Jurkat, Clone E6-1 (cell line): ENCODE data around the gene PACS2.

Experiments used
- DNase-seq: peaks from one replicate; pipeline ENCODE4 v3.0.0-alpha.2; 2011; ENCODE audit warnings: low read depth, low spot score
- H3K4me3 ChIP-seq: 2 replicates; pipeline ENCODE4 v1.5.1; 2011; ENCODE audit warnings: mild to moderate bottlenecking, low read length, control low read depth, moderate library complexity

PACS2 gene

DNA sequence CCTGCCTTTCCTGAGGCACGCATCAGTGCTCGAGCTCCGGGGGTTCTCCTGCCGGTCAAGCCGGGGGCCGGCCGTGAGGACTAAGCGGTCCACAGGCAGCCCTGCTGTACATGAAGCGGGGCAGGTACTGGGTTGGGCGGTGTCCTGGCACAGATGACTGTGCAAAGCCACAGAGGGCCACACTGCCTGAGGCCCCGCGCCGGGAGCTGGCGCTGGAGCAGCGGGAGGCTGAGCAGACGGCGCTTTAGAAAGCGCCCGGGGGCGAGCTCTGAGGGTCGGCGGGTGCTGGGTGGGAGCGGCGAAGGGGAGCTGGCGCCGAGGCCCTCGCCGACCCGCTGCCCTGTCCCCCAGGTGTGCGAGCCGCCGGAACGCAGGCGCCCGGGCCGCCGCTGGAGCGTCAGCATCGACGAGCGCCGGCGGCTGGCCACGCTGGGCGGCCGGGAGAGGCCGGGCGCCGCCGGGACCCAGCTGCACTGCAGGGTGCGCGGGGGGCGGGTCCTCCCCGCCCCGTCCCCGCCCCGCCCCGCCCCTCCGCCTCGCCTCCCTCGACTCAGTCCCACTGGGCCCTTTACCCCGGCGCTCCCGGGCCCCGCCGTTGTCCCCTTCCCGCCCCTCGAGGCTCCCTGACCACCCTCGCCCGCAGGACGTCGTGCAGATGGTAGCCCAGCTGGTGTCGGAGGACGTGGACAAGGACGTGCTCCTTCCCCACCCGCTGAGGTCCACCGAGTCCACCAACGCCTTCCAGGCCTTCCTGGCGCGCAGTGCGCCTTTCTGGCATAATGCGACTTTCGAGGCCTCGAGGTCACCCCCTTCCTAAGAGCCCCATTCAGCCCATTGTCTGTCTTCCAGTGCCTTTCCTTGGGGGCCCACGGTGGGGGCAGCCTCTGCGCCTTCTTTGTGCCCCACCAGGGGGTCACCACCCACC lies 96.7 kb downstream of the PACS2 start:
- H3K4me3 ChIP-seq, result no peak overlapping the region
- no peak for DNase-seq

DNA sequence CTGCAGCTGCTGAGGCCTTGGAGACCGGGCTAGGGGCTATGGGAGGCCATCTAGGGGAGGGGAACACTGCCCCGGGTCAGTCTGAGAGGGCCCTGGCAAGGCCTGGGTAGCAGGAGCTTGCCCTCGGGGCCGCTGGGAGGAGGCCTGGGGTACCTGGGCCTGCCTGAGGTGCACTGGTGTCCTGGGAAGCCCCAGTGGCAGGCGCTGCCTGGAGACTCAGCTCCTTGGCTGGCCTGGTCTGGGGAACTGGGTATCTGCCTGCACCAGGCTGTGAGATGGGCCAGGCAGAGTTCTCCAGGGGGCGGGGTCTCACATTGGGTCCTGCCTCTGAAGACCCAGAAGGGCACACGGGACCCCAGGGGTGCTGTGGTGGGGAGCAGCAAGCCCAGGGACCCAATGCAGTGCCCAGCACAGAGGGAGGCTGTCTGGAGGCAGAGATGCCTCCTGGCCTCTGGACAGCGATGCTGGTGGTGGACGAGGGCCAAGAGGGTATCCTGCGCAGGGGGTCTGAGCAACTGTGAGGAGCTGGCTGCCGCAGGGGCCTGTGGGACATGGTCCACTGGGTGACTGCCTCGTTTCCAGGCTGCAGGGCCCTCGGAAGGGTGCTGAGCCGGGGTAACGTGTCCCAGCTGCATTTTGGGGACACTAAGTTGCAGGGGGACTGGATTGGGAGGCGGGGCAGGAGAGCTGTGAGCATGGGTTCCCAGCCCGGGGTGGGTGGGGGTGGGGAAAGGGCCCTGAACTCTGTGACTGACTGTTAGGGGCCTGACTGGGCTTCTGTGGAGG lies 97.6 kb downstream of the PACS2 start:
- no peak for DNase-seq
- H3K4me3 ChIP-seq, result no peak overlapping the region

DNA sequence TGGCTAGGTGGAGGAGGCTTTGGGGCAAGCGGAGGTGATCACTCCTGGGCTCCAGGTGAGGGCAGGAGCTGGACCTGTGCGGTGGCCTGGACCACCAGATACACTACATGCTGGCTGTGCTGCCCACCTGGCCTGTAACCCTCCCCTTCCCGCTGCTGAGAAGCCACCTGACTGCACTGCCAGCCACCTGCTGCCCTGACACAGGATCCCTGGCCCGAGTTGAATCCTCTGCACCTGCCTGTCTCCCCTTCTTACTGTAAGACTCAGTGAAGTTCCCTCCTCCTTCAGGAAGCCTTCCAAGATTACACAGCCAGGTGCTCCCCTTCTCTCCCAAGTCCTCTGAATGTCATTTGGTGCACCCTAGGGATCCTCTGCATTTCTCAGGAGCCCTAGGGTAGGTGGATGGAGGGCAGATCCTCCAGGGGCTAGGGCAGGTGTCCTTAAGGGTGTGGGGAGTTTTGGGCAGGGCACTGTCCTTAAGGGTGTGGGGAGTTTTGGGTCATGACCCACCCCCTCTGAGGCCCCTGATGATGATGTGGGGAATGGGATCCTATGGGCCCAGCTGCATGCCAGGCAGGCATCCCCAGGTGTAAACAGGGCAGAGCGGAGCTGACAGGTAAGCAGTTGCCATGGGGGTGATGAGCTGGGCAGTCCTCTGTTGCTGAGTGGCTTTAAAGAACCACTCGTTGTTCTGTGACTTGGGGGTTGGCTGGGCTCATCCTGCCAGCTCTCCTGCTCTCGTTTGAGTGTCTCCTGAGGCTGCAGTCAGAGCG lies 98.4 kb downstream of the PACS2 start:
- DNase-seq, result no peak
- no peak overlapping the region for H3K4me3 ChIP-seq

DNA sequence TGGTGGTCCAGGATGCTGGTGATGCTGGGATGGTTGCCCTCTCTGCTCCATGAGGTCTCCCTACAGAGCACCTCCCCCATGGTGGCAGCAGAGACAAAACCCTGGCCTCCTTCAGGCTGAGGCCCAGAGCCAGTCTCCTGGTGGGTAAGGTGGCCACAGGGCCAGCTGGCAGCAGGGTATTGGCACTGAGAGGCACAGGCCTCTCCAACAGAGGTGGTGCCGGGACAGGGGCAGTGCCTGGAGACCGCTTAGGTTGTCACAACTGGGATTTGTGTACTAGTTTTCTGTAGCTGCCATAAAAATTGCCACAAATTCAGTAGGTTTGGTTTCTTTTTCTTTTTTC lies 99.0 kb downstream of the PACS2 start:
- DNase-seq, result no peak
- no peak overlapping the region for H3K4me3 ChIP-seq

DNA sequence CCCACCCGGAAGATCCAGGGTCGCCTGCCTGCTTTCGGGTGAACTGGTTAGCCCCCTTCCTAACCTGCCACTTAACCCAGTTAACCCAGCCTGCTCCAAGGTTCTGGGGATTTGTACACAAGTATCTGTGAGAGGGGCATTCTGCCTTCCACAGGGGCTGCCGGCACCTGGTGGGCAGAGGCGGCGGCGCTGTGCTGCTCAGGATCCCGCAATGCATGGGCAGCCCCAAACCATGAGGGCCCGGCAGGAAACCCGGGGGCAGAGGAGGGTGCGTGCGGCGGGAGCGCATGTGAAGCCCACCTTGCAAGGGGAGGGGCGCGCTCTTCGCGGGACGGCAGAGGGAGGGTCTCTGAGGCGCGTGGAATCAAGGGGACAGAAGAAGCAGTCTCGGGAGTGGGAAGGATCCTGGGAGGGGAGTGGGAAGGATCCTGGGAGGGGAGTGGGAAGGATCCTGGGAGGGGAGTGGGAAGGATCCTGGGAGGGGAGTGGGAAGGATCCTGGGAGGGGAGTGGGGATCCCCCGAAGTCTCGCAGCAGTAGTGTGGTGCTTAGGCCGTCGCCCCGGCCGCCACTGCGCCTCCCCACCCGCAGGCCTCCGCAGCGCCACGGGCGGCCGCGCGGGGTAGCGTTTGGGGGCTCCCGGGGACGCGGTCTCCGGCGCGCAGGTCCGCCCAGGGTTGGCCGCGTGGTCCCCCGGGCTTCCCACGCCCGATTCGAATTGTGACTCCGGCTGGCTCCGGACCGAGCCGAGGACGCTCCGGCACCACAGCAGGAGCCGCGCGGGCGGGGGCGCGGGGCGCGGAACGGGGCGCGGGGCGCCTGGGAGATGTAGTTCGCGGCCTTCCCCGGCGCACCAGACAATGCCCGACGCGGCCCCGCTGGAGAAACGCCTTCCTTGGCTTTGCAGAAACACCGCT lies 100.2 kb downstream of the PACS2 start:
- H3K4me3 ChIP-seq, result peak overlapping the region; percentile 38
- DNase-seq, result no peak

DNA sequence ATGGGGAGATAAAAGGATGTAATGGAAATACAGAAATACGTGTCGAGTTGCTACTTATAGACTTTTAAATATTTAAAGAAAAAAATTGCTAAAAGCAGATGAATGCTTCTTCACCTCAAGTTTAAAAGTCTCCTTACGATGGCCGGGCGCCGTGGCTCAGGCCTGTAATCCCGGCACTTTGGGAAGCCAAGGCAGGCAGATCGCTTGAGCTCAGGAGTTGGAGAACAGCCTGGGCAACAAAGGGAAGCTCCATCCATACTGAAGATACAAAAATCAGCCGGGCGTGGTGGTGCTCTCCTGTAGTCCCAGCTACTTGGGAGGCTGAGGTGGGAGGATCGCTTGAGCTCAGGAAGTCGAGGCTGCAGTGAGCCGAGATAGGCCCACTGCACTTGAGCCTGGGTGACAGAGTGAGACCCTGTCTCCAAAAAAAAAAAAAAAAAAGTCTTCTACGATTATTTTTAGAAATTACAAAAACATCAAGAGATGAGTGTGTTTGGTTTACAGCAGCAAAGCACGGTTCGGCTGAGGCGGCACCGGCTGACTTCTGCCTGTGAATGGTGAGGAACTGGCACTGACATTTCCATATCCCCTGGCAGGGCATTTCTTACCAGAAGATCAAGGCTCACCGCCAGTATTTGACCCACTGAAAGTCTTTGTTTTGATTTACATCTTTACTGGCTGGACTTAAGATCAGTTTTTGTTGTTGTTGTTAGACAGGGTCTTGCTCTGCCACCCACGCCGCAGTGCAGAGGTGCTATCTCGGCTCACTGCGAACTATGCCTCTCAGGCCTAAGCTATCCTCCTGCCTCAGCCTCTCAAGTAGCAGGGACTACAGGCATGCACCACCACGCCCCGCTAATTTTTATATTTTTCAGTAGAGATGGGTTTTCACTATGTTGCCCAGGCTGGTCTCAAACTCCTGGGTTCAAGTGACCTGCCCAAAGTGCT lies 101.2 kb downstream of the PACS2 start:
- peak overlapping the region; percentile 38 for H3K4me3 ChIP-seq
- DNase-seq, result no peak

DNA sequence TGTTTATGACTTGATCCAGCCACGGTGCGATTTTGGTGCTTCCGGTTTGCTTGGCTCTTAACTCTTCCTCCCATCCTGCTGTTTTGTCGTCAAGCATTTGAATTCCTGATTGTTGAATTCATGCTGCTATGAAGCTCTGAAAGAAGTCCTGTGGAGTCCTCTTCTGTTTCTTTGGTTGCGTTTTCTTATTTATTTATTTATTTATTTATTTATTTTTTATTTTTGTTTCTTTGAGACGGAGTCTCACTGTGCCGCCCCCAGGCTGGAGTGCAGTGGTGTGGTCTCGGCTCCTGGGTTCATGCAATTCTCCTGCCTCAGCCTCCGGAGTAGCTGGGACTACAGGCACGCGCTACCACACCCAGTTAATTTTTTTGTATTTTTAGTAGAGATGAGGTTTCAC lies 102.1 kb downstream of the PACS2 start:
- DNase-seq, result no peak

DNA sequence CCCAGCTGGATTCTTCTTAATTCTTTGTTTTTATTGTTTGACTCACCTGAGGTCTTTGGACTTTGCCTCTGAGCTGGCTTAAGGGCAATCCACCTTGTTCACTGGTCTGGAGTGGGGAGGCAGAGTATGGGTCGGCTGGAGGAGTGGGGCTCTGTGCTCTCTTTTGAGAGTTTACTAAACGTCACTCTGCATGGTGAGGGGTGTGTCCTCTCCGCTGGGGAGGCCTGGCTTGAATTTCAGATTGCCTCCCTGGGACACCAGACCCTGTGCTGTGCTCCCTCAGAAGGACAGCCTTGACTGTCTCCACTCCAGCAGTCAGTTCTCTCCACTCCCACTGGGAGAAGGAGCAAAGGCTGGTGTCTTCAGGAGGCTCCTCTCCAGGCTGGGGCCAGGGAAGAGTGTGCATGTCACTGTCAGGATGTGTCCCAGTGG lies 103.2 kb downstream of the PACS2 start:
- no peak overlapping the region for H3K4me3 ChIP-seq
- DNase-seq, result no peak

More for the DNA sequence above, 102.1 kb downstream of the PACS2 start:
- H3K4me3 ChIP-seq, result no peak overlapping the region

DNA sequence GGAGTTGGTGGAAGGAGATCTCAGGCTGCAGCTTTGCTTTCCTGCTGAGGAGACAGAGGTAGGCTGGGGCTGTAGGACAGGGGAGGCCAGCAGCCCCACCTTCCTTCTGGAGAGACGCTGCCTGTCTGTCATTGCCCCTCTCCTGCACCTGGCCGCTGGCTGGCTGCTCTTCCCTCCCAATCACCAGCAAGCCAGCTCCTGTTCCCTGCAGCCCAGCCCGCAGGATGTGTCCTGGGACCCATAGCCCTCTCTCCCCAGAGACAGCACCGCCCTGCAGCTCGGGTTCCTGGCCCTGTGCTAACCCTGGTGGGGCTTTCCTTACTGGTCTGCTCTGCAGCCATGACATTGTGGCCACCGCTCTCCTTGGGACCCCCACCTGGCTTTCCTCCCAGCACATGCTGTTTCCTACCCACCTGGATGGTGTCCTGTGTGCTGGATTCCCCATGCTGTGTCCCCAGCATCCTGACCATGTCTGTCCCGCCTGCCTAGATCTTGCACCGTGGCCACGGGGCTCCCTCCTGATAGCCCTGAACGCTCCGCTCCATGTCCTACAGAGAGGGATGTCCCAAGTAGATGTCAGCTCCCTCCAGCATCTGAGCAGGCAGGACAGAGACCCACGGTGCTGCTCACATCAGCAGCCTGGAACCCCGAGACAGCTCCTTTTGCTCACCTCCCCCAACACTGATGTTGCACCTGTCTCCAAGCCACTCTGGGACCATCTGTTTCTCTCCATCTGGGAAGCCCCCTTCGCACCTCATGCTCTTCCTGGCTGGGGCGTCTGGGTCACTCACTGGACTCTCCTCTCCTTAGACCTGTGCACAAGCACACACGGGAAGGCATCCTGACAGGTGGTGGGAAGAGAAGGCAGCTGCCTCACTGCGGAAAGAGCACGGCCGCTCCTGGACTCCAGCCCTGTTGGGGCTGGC lies 104.0 kb downstream of the PACS2 start:
- DNase-seq, result no peak
- peak overlapping the region; percentile 72 for H3K4me3 ChIP-seq

DNA sequence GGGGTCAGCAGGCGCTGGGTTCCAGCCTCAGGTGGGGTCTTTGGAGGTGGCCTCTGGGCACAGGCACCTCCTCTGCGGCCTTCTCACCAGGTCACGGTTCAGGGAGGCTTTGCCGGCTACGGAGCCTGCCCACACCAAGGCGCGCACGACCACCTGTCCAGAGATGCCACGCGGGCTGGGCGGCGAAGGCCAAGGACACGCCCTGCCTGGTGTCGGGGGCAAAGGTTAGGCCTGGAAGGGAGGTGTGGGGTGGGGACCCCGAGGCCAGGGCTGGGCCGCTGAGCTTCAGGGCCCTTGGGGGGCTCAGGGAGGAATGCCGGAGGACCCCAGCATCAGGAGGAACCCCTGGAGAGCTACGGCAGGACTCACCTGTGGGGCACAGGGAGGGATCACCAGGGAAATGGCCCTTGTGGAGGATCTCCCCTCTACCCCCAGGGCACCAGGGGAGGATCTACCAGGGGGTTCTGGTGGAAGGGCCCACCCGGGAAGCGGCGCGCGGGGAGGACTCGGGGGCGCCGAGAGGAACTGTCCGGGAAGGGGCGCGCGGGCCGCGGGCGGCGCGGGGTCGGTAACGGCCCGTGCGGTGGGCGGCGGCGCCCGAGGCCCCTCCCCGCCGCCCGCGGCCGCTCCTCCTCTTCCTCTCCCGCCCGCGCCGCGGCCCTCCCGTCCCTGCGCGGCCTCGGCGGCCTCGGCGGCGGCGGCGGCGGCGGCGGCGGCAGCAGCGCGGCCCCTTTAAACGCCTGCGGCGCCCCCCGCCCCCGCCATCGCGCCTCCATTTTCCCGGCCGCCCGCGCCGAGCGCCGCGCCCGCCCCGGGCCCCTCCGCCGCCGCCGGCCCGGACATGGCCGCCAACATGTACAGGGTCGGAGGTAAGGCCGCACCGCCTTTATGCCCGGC lies 104.9 kb downstream of the PACS2 start, which contains the start of gene MTA1:
Gene MTA1 (plus strand): TSS at position 633 of the 897 bp plus-strand sequence. CDS start 209 bp downstream, at position 842.
- DNase-seq, result no peak
- peak within 1 kb of the TSS; percentile 87 for H3K4me3 ChIP-seq

DNA sequence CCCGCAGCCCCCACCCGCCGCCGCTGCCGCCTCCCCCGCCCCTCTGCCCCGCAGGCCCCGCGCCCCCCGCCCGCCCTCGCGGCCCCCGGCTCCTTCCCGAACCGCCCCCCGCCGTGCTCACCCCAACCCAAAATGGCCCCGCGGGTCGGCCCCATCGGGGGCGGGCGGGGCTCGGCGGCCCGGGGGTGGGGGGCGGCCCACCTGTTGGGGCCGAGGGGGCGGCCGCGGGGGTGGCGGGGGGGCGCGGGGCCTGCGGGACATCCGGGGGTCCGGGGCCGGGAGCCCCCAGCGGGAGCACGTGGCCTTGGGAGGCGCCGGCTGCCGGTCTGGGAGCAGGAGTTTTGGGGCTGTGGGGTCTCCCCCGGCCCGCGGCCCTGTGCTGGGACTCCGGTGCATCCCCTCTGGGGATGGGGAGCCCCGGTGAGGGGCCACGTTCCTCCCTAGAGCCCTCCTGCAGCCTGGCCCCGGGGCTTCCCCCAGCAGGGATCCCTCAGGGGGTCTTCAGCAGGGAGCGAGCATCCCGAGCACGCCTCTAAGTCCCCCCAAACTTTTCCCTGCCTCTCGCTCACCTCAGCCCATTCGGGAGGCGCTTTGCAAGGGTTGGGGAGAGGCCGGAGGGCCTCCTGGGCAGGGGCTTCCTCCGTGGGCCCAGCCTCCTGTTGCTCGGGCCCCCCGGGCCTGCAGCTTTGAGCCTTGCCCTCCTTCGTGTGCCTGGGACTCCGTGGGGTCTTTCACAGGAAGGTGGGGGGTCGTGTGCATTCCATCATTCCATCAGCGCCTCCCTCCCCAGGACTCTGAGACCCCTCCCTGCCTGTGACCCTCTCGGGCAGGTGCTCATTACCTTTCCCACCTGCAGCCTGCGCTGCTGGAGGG lies 105.8 kb downstream of the PACS2 start:
- peak overlapping the region; percentile 87 for H3K4me3 ChIP-seq
- no peak for DNase-seq

DNA sequence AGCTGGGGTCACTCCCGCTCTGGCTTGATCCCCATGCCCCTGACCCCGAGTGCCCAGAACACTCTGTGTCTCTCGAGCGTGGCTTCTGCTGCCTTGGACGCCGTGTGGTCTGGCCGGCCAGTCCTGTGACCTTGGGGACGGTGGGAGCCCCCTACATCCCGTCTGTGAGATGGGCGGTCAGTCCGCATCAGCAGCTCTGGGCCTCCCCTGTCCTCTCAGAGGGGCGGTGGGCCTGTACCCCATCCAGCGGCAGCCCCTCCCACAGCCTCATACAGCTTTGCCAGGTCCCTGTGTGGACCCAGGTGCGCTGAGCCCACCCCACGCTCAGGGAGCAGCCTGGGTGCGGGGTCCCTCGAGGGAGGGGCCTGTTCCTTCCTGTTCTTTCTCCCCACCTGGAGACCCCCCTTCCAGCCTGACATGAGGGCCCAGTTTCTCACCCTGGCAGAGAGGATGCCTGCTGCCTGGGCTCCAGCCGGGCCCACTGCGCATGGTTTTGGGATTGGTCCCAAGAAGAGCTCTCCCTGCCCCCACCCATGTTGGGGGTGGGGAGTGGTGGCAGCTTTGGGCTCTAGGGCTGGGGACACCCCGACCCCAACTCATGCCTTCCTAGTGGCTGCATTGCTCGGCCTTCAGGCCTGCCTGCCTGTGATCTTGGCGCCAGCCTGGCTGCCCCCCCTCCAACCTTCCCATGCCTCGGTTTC lies 106.6 kb downstream of the PACS2 start:
- no peak for DNase-seq
- peak overlapping the region; percentile 87 for H3K4me3 ChIP-seq

DNA sequence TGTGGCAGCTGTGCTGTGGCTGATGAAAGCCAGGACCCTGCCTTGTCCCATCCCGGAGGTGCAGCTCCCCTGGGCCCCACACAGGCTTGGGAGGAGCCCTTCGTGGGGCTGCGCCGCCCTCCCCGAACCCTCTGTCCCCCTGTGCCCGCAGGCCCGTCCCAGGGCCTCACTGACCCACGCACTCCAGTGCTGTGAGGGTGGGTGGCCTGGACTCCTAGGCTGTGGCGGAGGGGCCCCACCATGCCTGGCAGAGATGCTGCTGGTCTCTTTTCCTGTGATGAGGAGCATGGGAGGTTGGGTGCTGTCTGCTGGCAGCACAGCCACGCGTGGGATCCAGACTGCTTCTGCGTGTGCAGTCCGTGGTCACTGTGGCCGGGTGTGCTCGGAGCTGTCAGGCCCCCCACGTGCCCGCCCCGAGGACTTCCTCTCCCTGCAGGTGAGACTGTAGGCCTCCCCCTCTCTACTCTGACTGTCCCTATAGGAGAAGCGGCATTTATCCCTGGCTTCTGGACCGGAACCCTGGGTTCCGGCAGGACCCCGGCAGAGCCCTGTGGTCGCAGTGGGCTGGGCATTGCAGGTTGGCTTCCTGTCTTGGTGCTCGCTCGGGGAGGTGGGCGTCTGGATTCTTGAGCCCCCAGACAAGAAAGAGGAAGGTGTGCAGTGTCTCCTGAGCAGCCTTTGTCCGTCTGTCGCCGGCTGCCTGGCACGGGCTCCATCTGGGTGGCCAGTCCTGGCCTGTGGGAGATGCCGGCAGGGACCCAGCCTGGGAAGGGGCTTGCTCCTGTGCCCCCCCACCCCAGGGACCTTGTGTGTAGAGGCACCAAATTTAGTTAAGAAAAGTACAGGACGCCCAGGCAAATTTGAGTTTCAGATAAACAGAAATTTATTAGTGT lies 107.4 kb downstream of the PACS2 start:
- H3K4me3 ChIP-seq, result peak overlapping the region; percentile 87
- DNase-seq, result no peak
